Measurements from ENCODE around the gene GDI2. TPM values are rescaled to one million over a fixed set of nuclear protein-coding genes. Genes with fewer than 3 reads are reported as not detected.
"Not testable (repeated sequence)": the region's sequence is repeated elsewhere in the genome, so short reads cannot be mapped to it uniquely, and the experiment has no call there.

GDI2 gene
- polyA plus RNA-seq, 10 donors: 226 to 309 (median 262) TPM

- DNase-seq: no peak
Measured at GRCh38 chr10:5830629-5831445, 17.6 kb upstream of the GDI2 start.

GRCh38 chr10:5829267-5829666 lies 16.0 kb upstream of the GDI2 start:
- no peak for DNase-seq

GRCh38 chr10:5828725-5829124 lies 15.5 kb upstream of the GDI2 start:
- DNase-seq: no peak

GRCh38 chr10:5827841-5828240 lies 14.6 kb upstream of the GDI2 start:
- DNase-seq: no peak

- DNase-seq: not testable (repeated sequence)
Measured at GRCh38 chr10:5826511-5826910, 13.3 kb upstream of the GDI2 start.

GRCh38 chr10:5818894-5819293 lies 5.7 kb upstream of the GDI2 start:
- DNase-seq: no peak

GRCh38 chr10:5818048-5818331 lies 4.8 kb upstream of the GDI2 start:
- DNase-seq: no peak

- no peak for DNase-seq
Measured at GRCh38 chr10:5817322-5818047, 4.3 kb upstream of the GDI2 start.

- no peak for DNase-seq
Measured at GRCh38 chr10:5816170-5816569, 2.9 kb upstream of the GDI2 start.

- no peak for DNase-seq
Measured at GRCh38 chr10:5814110-5815107, 1.2 kb upstream of the GDI2 start.

GRCh38 chr10:5813091-5813340 lies 218 bp downstream of the GDI2 start:
- DNase-seq: no peak

GRCh38 chr10:5812283-5813090 lies 747 bp downstream of the GDI2 start:
- DNase-seq: peak; percentile 17 to 89 (median 62)

GRCh38 chr10:5811387-5811821 lies 1.8 kb downstream of the GDI2 start:
- peak in 2 of 3 donors; percentile 16 to 36 for DNase-seq

- no peak for DNase-seq
Measured at GRCh38 chr10:5810225-5810624, 3.0 kb downstream of the GDI2 start.

- no peak for DNase-seq
Measured at GRCh38 chr10:5809527-5810154, 3.6 kb downstream of the GDI2 start.

GRCh38 chr10:5808783-5809392 lies 4.3 kb downstream of the GDI2 start:
- DNase-seq: not testable (repeated sequence)

- DNase-seq: no peak
Measured at GRCh38 chr10:5806745-5807144, 6.5 kb downstream of the GDI2 start.

GRCh38 chr10:5805711-5806110 lies 7.5 kb downstream of the GDI2 start:
- DNase-seq: no peak

GRCh38 chr10:5805260-5805659 lies 8.0 kb downstream of the GDI2 start:
- DNase-seq: no peak

- no peak for DNase-seq
Measured at GRCh38 chr10:5804386-5804785, 8.8 kb downstream of the GDI2 start.

- no peak for DNase-seq
Measured at GRCh38 chr10:5800782-5801181, 12.5 kb downstream of the GDI2 start.
